Superior temporal gyrus (tissue), 1 donor: ENCODE data around the gene TMEM38B.
"Not testable (repeated sequence)": the region's sequence is repeated elsewhere in the genome, so short reads cannot be mapped to it uniquely, and the experiment has no call there.

ENCODE experiments used
- DNase-seq: peaks from one replicate; pipeline ENCODE4 v3.0.0-alpha.2; 2016; ENCODE audit errors: extremely low spot score

TMEM38B gene

GRCh38 chr9:105716146-105716545, 21.8 kb downstream of the TMEM38B start:
- no peak for DNase-seq

DNA sequence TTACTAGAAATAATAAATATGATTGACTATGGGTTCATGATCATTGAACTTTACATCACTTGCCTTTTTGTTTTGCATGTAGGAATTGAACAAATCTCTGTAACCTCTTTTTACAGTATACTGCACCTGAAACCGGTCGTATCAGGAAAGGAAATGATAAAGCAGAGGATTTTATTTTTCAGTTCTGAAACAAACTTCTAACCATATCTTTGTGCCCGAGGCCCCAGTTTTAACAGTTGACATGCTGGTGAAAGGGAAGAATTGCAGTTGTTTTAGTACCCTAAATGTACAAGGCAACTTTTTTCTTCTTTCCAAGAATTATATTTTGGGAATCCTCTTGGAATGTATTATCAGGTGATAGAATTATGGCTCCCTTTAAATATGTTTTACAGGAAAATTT, 27.8 kb downstream of the TMEM38B start:
- DNase-seq = no peak

- no peak for DNase-seq
These were observed 31.0 kb downstream of the TMEM38B start for GRCh38 chr9:105725370-105725769.

DNA sequence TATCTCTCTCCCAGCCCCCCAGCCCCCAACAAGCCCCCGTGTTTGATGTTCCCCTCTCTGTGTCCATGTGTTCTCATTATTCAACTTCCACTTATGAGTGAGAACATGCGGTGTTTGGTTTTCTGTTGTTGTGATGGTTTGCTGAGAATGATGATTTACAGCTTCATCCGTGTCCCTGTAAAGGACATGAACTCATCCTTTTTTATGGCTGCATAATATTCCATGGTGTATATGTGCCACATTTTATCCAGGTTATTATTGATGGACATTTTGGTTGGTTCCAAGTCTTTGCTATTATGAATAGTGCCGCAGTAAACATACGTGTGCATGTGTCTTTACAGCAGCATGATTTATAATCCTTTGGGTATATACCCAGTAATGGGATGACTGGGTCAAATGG, 33.9 kb downstream of the TMEM38B start:
- DNase-seq = not testable (repeated sequence)

- not testable (repeated sequence) for DNase-seq
These were observed 37.1 kb downstream of the TMEM38B start for GRCh38 chr9:105731420-105731819.

- DNase-seq = no peak
These were observed 41.0 kb downstream of the TMEM38B start for GRCh38 chr9:105735366-105735765.

DNA sequence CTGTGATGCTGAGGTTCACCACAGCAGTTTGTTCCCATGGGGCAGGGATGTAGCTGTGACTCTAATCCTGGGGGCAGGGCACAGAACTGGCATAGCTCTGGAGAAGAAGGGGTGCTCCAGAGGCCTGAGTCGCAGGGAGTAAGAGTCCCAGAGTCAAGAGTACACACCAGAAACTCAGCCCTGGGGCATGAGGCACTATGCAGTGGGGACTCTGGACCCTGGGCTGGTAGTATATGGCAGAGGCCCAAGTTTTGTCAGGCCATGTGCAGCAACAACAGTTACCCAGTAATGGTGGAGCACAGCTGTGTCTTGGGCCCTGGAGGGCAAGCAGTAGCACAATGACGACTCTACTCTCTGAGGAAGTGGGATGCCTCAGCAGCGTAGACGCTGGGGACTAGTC, 42.9 kb downstream of the TMEM38B start:
- DNase-seq = no peak

- no peak for DNase-seq
These were observed 47.7 kb downstream of the TMEM38B start for GRCh38 chr9:105742088-105742487.

GRCh38 chr9:105747325-105747724, 53.0 kb downstream of the TMEM38B start:
- not testable (repeated sequence) for DNase-seq

GRCh38 chr9:105751761-105752160, 57.4 kb downstream of the TMEM38B start:
- no peak for DNase-seq

DNA sequence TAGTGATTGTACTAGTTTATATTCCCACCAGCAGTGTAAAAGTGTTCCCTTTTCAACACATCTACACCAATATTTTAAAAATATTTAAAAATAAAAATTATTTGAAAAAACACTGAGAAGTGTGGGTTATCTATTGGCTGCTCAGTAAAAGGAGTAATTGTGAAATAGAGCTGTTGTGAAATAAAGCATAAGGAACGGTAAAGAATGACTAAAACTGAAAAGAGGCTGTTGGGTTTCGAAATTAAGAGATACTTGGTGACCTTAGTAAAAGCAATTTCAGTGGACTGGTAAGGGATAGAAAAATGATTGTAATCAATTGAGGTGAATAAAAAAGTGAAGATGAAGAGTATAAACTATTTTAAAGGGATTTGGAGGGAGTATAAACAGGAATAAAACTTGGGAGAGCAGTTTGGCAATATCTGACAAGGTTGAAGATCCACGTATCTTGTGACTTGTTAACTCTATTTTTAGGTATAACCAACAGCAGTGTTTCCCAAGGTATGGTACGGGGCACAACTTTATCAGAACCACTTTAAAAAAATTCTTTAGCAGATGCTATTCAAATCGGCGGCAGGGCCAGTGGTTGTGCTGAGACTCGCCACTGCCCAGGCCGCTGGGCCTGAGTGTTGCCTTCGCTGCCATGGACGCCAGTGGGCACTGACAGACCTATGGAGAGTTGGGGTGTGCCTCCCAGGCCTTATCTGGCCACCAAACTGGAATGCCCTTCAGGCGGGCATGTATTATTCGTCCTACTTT, 63.3 kb downstream of the TMEM38B start:
- no peak for DNase-seq

- DNase-seq = no peak
These were observed 65.7 kb downstream of the TMEM38B start for GRCh38 chr9:105760053-105760452.

DNA sequence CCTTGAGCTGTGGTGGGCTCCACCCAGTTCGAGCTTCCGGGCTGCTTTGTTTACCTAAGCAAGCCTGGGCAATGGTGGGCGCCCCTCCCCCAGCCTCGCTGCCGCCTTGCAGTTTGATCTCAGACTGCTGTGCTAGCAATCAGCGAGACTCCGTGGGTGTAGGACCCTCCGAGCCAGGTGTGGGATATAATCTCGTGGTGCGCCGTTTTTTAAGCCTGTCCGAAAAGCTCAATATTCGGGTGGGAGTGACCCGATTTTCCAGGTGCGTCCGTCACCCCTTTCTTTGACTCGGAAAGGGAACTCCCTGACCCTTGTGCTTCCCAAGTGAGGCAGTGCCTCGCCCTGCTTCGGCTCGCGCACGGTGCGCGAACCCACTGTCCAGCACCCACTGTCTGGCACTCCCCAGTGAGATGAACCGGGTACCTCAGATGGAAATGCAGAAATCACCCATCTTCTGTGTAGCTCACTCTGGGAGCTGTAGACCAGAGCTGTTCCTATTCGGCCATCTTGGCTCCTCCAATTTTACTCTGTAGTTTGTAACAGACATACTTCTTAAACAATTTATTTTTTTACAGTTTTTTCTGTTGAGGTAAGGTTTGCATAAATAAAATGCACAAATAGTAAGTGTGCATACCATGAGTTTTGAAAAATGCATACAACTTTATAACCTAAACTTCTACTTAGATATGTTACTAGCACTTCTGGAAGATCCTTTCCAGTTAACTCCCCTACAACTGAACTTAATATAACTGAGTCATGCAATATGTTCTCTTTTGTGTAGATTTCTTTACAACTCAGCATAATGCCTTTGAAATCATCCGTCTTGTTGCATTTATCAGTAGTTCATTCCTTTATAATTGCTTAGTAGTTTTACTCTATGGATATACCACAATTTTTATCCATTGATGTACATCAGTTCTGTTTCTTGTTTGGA, 88.5 kb downstream of the TMEM38B start:
- DNase-seq = not testable (repeated sequence)

GRCh38 chr9:105783495-105783872, 89.1 kb downstream of the TMEM38B start:
- DNase-seq = not testable (repeated sequence)

DNA sequence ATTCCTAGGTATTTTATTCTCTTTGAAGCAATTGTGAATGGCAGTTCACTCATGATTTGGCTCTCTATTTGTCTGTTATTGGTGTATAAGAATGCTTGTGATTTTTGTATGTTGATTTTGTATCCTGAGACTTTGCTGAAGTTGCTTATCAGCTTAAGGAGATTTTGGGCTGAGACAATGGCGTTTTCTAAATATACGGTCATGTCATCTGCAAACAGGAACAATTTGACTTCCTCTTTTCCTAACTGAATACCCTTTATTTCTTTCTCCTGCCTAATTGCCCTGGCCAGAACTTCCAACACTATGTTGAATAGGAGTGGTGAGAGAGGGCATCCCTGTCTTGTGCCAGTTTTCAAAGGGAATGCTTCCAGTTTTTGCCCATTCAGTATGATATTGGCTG, 92.5 kb downstream of the TMEM38B start:
- not testable (repeated sequence) for DNase-seq

- no peak for DNase-seq
These were observed 121.9 kb downstream of the TMEM38B start for GRCh38 chr9:105816202-105816744.

DNA sequence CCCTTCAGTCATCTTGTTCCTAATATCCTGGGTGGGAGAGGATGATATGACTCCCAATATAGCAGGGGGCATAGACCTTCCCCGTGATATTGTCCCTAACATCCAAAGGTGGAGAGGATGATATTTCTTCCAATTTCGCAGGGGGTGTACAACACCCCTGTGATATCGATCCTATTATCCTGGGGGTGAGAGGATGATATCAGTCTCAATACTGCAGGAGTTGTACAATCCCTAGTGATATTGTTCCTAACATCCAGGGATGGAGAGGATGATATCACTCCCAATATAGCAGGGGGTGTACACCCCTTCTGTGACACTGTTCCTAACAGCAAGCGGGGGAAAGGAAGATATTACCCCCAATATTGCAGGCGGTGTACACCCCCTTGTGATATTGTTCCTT, 122.6 kb downstream of the TMEM38B start:
- DNase-seq = no peak

DNA sequence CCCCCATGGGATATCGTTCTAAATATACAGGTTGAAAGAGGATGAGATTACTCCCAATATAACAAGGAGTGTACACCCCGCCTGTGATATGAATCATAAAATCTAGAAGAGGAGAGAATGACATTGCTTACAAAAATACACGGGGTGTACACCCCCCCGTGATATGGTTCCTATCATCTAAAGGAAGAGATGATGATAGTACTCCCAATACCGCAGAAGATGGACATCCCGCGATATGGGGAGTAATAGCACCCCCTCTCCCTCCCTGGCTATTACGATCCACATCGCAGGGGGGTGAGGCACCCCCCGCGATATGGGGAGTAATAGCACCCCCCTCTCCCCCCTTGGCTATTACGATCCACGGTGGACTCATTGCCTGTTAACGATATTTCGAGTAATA, 124.6 kb downstream of the TMEM38B start:
- DNase-seq = no peak

DNA sequence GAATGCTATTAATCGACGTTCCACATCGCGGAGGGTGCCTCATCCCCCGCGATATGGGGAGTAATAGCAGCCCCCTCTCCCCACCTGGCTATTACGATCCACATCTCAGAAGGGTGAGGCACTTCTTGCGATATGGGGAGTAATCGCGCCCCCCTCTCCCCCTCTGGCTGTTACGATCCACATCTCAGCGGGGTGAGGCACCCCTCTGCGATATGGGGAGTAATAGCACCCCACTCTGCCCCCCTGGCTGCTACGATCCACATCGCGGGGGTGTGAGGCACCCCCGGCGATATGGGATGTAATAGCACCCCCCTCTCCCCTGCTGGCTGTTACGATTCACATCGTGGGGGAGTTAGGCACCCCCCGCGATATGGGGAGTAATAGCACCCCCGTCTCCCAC, 128.5 kb downstream of the TMEM38B start:
- no peak for DNase-seq
